OCI-LY1 (cell line): ENCODE measurements around the gene ERAP2.

Experiments
- CTCF ChIP-seq: fragments of 200-600 bp; sonication (generic), shearing (Covaris generic); IDR thresholded peaks from 2 replicates; pipeline ENCODE4 v1.5.1; 2017; ENCODE audit warnings: mild to moderate bottlenecking, antibody characterized with exemption, low read length, moderate library complexity, mixed read lengths
- EZH2 ChIP-seq: fragments of 200-600 bp; sonication (generic), shearing (Covaris generic); IDR thresholded peaks from 2 replicates; pipeline ENCODE4 v1.8.0; 2017; ENCODE audit warnings: borderline replicate concordance, mixed run types, mild to moderate bottlenecking, antibody characterized with exemption, low read length, moderate library complexity, mixed read lengths

DNA sequence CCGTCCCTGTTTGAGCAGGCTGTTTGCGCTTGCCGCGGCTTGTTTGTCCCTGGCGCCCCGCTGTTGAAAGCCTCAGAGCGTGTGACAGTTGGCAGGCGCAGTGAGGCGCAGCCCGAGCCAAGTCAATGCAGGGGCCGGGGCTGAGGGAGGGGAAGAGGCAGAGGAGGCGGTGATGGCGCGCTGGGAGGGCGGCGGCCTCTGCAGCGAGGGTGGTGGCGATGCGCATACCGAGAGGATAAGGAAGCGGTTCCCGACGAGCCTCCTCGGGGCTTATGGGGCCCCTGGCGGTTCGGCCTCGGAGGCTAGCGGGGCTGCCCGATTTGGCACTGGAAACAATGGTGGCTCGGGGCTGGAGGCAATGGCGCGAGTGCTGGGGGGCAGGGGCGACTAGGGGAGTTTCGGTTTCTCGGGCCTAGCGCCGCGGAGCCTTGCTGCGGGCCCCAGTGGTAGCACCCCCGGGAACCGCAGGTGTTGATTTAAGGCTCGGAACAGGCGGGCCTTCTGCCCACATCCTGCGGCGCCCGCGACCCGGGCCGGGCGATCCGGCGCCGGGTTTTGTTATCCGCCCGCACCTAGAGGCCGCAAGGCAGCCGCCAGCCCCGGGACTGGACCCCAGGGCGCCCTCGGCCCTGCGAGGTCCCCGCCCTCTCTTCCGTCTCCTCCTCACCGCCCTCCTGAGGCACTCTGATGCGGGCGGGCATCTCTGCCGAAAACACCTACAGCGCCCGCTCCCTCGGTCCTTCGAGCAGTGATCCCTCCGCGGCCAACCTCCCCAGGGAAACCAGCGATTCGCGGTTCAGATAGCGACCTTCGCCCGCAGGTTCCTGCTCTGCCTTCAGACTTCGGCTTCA lies 58.6 kb downstream of the ERAP2 start:
- peak; percentile 6; the same call in 1 of the 2 replicates for TF ChIP-seq CTCF
- no peak for TF ChIP-seq EZH2
